ENCODE measurements around the gene STRAP.
A peak's percentile ranks its signal among the peaks of the same experiment; 100 is the strongest.
"Not testable (repeated sequence)": the region's sequence is repeated elsewhere in the genome, so short reads cannot be mapped to it uniquely, and the experiment has no call there.

Gene STRAP

DNA sequence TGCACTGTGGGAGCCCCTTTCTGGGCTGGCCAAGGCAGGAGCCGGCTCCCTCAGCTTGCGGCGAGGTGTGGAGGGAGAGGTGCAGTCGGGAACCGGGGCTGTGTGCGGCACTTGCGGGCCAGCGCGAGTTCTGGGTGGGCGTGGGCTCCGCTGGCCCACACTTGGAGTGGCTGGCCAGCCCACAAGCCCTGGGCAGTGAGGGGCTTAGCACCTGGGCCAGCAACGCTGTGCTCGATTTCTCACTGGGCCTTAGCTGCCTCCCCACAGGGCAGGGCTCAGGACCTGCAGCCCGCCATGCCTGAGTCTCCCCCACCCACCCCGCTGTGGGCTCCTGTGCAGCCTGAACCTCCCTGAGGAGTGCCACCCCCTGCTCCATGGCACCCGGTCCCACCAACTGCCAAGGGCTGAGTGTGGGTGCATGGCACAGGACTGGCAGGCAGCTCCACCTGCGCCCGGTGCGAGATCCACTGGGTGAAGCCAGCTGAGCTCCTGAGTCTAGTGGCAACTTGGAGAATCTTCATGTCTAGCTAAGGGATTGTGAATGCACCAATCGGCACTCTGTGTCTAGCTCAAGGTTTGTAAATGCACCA is 7.5 kb upstream of the STRAP start:
- not testable (repeated sequence) for DNase-seq

DNA sequence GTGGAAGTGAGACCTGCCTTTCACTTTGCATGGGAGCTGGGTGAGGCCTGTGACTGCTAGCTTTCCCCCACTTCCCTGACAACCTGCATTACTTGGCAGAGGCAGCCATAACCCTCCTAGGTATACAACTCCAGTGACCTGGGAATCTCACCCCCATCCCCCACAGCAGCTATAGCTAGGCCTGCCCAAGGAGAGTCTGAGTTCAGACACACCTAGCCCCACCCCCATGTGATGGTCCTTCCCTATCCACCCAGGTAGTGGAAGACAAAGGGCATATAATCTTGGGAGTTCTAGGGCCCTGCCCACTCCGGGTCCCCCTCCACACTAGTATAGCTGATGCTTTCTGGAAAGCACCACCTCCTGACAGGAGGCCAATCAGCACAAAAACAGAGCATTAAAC is 6.3 kb upstream of the STRAP start:
- no peak for DNase-seq

DNA sequence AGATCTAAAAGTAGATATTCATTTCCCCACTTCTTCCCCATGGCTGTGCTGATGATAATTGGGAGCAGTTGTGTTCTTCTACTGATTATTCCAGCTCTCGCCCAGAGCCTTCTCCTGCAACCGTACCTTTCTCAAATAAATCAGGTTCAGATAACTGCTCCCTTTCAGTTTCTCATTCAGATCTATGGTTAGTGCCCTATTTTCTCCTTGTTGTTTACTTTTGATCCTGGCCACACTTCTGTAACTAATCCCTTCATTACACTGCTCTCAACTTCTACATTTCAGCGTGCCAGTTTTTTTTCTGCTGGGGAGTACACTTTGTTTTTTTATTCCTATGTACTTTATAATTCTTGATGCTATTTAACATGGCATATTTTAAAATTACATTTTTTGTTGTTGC is 2.8 kb upstream of the STRAP start:
- DNase-seq = no peak

DNA sequence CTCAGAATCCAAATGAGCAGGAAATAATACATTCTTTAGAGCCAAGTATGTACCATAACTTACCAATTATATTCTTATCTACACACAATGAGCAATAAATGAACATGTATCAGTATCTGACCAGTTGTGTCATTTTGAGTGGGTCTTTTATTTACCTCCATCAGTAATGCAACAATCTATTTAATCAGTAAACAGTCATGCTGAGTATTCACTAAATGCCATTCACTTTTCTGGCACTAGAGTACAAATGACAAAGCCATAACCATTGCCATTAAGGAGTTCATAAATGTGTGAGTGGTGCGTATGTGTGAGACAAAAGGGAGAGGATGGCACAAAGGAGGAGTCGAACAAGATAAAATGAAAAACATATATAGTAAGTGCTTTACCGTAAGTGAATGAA is 1.5 kb upstream of the STRAP start:
- no peak for DNase-seq

DNA sequence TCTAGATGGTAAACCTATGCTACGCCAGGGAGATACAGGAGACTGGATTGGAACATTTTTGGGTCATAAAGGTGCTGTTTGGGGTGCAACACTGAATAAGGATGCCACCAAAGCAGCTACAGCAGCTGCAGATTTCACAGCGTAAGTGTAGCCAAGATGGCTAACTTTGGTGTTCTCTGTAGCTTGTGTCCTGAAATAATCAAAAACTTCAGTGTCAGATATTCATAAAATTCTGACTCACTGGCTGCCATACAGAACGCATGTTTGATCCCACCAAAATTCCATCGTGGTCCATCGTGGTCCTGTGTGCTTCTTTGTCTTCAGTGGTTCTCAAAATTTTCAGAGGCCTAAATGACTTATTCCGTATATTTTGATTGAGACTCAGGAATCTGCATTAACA is 1.3 kb downstream of the STRAP start:
- no peak for DNase-seq

DNA sequence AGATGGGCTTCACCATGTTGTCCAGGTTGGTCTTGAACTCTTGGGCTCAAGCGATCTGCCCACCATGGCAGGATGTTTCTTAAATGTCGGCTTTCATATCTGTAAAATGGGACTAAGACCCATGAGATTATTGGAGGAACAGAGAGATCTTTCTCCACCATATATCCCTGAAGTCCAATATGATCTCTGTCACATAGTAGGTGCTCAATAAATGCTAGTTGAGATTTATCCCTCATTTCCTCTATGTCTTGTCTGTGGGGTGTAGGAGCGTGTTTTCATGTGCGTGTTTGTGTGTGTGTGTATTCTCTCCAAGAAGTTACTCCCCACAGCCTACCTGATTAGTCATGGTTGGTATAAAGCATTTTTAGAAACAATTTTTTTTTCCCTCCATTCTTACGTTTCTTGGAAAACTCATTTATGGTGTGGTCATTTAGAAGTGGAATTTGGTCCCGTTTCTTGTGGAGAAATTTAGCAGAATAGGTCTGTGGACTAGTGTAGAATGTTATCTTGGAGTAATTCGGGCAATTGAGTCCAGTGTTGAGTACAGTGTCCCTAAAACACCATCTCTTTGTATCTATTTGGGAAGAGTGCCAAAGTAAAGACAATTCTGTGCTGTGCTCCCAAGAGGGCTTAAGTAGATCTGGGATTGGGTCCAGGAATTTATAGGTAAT is 4.3 kb downstream of the STRAP start:
- DNase-seq = no peak

DNA sequence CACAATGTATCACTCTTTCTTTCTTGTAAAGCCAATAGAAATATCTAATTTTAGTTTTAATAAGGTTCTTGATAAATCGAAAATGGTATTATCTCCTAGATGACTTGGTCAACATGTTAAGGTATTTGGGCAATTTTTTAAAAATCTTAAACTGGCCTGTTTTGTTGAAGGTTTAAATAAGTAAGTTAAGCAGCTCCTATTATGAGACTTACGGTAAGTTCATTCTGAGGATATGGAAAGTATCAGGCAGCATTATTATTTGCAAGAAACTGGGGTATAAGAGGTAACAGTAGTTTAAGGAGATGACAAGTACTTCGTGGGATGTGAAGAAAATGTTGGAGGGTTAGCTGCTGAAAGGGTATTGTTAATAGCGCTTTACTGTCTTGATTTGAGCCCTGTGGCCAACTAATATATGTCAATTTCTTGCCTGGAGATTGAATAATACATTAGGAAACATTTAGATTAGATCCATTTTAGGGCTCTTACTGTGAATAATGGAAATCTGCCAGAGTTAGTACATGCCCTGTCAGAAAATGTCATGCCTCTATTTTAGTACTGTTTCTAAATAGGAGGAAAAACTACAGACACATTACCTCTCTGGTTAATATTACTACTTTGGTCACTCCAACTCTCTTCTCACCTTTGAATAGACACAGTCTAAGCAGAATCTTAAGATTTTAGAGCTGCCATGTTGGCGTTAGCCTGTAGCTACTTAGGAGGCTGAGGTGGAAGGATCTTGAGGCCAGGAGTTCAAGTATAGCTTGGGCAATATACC is 5.0 kb downstream of the STRAP start:
- no peak for DNase-seq

DNA sequence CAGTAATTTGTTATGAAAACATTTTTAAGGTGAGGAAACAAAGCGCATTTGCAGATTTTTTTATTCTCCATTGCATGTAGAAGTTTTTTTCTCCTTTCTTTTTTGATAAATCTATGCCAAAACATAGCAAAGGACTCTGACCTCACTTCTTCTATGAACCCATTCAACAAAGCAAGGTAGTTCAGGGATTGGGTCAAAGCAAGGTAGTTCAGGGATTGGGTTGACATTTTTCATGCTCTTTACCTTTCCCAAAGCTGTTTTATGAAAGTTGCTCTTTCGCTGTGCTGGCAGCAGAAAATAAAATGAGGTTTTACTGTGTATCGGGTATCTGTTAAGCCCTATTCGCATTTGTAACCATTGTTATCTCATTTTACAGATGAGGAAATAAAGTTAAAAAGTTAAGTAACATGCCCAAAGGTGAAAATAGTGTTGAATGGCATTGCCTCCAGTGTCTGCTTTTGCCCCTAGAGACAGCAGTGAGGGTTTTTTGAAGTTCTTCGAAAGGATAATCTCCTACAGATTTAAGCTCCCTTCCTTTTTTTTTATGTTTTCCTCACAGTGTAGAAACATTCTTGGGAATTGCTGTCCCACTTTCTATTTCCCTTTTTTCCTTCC is 10.6 kb downstream of the STRAP start:
- no peak for DNase-seq

DNA sequence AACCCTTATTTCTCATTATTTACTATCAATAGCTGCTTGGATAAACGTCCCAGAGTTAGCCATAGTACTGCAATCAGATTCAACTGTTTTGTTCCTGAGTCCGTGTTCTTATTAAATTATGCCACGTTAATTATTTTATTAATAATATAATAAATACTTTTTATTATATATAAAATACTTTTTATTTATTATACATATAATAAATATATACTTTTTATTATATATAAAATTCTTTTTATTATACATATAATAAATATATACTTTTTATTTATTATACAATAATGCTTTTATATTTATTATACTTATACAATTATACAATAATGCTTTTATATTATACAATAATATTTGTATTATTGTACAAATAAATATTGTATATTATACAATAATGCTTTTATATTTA is 11.1 kb downstream of the STRAP start:
- no peak for DNase-seq

DNA sequence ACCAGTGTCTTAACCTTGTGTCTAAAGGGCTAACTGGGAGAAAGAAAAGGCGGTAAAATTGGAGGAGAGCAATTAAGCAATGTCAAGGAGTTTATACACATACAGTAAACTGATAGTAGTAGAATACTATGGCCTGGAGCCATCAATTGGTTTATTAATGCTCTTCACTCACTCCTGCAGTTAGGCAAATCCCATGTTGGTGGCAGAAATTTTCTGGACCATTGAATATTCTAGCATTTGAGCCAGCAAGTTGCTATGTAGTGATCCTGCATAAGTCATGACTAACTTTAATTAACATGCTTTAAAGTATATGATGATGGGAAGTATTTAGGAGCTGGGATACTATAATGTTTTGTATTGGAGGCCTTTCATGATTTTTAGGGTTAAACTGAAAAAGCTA is 14.7 kb downstream of the STRAP start:
- DNase-seq = no peak

DNA sequence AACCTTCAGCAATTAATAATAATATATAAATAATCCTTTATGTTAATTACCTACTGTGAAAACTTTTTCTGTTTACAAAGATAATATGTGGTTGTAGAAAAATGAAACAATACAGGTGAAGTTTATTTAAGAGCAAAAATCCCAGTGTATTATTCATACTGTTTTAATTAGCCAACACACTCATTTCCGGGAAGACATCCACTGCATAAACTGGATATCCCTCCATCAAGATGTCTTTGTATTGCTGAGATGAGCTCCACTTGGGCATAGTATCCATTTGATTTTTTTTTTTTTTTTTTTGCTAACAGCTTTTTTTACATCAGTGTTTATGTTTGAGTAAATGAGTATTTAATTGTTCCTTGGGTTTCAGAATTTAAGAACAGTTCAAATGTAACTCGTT is 15.2 kb downstream of the STRAP start:
- no peak for DNase-seq

DNA sequence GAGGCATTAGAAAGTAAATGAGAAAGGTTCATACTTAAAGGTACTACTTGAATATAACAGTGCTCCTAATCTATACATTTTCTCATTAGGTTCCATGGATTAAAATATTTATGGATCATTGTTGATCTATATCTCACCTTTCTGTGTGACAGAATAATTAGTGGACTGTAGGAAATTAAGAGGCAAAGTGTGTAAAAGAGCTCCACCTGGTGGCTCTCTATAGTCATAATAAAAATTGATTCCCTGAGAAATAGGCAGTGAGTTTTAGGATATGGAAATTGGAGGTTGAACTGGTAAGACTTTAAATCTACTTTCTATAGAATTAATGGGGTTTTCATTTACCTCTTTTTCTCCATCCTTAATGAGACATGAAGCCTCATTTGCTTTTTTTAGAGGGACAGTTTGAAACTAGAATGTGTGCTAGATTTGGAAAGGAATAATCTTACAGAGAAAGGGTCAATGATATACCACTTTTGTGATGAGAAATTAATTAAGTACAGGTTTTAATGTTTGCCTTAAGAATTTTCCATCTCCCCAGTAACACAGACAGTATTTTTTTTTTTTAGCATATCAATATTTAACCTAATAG is 17.2 kb downstream of the STRAP start:
- peak; percentile 25 for DNase-seq

DNA sequence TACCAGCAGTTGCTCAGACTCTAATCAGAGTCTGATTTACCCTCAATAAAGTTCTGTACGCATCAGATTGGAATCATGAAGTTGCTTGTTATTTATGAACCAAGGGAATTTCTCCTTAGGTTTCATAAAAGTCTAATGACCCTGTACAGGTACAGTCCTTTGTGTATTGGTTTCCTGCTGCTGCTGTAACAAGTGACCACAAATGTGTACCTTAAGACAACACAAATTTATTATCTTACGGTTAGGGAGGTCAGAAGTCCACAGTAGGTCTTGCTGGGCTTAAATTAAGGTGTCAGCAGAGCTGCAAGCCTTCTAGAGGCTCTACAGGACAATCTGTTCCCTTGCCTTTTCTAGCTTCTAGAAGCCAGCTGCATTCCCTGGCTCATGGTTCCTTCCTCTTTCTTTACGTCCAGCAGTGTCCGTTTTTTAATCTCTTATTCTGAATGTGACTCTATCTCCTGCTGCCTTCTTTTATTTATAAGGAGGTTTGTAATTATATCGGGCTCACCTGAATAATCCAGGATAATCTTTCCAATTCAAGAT is 22.3 kb downstream of the STRAP start:
- DNase-seq = no peak

DNA sequence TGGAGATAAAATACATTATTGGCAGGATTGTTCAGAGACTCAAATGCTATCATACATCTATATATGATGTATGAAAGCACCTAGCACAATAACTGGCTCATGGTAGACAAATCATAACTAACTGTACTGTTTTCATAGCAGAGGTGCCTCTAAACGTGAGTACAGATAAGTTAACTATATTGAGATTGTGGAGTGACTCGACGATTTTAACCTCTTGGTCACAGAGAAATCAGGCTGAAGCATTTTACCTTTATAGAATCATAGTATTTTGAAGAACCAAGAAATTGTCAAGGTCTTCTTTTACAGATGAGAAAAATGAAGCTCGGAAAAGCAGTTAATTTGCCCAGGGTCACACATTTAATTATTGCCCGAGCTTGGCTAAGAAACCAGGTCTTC is 28.3 kb downstream of the STRAP start:
- DNase-seq = no peak

DNA sequence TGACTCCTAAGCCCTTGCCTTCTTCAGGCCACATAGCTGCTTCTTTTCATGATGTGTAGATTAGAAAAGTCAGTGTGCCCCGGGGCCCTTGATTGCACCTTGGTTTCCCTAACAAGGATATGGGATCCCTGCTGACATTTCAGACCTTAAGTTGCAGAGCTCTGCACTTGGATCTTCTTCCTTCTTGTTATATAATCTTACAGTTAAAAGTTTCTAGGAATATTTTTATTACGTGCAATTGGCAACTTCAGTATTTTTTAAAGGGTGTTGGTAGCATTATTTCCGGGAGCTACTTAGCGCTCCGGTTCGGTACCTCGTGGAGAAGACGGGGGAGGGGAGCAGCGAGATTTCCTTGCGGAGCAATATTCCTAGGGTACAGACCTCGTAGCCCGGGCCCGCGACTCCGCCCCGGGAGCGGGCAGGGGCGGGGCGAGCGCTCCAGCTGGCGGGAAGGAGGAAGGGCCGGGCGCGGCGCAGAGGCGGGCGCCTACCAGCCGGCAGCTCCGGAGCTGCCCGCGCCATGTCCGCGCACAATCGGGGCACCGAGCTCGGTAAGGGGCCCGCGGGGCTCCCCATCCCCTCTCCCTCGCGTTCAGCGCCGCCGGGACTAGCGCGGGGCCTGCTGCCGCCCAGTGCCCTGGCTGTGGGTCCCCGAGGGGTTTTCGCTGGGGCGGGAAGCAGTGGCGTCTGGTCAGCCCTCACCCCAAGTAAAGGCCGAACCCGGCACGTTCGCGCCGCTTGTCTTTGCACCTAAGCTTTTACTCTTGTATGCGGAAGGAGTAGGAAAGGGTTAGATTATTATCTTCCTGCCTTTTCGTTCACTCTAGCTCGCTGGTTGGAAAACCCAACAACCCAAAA is 28.9 kb downstream of the STRAP start, which contains the start of gene DERA:
Gene DERA, plus strand, starts transcription at position 469 of the 858 bp plus-strand sequence. Its CDS starts 52 bp downstream, at position 521.
- peak; percentile 47 for DNase-seq

DNA sequence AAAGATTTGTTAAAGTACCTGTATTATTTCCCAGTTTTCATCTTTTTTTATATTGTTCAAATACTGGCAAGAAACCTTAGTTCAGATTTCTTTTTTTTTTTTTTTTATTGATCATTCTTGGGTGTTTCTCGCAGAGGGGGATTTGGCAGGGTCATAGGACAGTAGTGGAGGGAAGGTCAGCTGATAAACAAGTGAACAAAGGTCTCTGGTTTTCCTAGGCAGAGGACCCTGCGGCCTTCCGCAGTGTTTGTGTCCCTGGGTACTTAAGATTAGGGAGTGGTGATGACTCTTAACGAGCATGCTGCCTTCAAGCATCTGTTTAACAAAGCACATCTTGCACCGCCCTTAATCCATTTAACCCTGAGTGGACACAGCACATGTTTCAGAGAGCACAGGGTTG is 29.7 kb downstream of the STRAP start:
- DNase-seq = not testable (repeated sequence)

DNA sequence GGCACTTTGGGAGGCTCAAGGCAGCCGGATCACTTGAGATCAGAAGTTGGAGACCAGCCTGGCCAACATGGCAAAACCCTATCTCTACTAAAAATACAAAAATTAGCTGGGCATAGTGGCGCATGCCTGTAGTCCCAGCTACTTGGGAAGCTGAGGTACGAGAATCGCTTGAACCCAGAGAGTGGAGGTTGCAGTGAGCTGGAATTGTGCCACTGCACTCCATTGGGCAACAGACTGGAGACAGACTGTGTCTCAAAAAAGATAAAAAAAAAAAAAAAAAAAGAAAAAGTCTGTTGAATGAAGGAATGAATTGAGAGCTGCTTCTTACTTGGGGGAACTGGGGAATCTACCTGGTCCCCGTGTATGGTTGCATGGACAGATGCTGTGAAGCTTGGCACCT is 31.9 kb downstream of the STRAP start:
- not testable (repeated sequence) for DNase-seq

DNA sequence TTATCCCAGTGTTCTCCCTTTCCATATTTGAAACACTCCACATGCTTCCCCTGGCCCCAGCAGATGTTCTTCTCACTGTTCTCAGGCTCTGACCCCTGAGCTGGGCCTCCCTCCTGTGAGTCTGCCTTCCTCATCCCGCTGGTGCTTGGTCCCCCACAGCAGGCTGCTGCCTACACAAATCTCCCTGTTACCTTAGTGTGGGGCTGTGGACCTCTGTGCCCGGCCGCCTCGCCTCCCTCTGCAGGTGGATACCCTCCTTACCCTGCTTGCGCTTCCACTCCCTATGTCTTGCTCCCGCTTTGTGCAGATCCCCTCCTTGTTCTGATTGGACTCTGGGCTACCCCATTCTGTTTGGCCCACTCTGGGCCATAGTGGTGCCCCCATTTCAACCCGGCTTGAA is 35.9 kb downstream of the STRAP start:
- no peak for DNase-seq

DNA sequence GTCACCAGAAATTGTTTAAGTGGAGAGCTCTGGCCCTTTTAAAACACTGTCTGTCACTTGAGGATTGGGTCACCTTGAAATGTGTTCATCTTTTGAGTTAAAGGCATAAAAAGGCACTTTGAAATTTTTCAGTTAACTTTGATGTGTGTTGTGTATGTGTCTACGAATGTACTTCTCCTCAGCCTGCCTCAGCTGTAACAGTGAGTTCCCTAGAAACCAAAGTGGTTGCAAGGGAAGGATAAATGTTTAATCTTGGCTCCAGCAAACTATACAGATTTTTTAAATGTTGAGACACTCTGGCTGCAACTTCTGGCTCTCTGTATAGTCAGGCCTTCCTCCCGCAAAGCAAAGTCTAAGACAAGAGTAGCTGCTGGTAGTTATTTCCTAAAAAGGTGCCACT is 37.2 kb downstream of the STRAP start:
- no peak for DNase-seq

DNA sequence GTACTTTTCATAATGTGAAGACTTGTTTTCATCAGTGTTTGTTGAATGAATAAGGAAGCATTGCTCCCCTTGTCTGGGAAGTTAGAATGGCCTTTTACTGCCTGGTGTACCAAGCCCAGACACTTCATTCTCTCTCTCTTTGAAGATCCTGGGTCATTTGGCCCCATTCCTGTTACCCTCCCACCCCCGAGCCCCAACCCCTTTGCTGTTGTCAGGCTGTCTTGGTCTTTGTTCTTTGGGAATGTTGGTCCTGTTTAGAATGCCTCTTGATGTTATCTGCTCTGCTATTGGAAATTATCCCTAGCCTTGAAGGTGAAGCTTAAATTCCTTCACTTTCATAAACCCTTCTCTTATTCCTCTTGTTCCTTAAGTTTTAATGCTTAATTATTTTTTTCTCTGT is 42.8 kb downstream of the STRAP start:
- no peak for DNase-seq

DNA sequence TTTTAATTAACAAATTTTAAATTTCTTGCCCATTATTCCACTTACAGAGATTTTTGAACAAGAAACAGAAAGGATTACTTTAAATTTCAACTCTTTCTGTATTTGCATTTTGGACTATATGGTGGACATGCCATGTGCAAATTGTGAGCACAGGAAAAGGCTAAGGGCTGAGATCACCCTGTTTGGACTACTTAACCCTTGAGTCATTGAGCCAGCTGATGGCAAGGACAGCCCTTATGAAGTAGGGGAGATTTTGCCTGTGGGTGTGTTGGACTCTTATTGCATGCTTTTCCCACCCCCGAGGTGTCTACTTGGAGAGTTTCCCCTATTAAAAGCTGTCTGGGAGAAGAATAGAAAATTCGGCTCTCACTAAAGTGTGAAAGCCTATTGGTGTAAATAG is 46.2 kb downstream of the STRAP start:
- no peak for DNase-seq
